ENCODE results near the gene LRP1-AS. TPM values are rescaled to one million over a fixed set of nuclear protein-coding genes. Genes with fewer than 3 reads are reported as not detected.
A peak's percentile ranks its signal among the peaks of the same experiment; 100 is the strongest.

LRP1-AS gene
- total RNA-seq, 4 donors from 2014 or later, result not detected

- peaks cover 7 to 40% (median 17%) of the 10 kb centered on the region in 3 donors for H3K36me3 ChIP-seq
- 46% methylated on average over 7 of the region's 7 CpGs for WGBS, 2 donors
- peaks cover 0 to 51% (median 32%) of the 10 kb centered on the region in 4 donors for H3K4me1 ChIP-seq
- no peaks in the 10 kb centered on the region for H3K27me3 ChIP-seq
- no peak for DNase-seq (ENCODE audit: low spot score in 2 of 2)
- TF ChIP-seq EP300 (IDR thresholded peaks at IDR 0.05) (no peak), POLR2A (IDR thresholded peaks at IDR 0.05) (no peak), CTCF (IDR thresholded peaks at IDR 0.05) (no peak)
- peak overlapping the region; percentile 53 to 94 (median 68) for H3K4me3 ChIP-seq
- peak overlapping the region; percentile 99 for H3K27ac ChIP-seq
- H3K9me3 ChIP-seq, result no peaks in the 10 kb centered on the region
Measured at GRCh38 chr12:57109207-57110103, 38.0 kb downstream of the LRP1-AS start.

- no peaks in the 10 kb centered on the region for H3K27me3 ChIP-seq
- DNase-seq (ENCODE audit: low spot score in 2 of 2), result no peak
- H3K27ac ChIP-seq, result peak overlapping the region in 3 of 4 donors; percentile 40 to 99 (median 57)
- TF ChIP-seq CTCF (IDR thresholded peaks at IDR 0.05), result no peak
- no peak for TF ChIP-seq POLR2A (IDR thresholded peaks at IDR 0.05)
- TF ChIP-seq EP300 (IDR thresholded peaks at IDR 0.05), result no peak
- no peaks in the 10 kb centered on the region for H3K9me3 ChIP-seq
- H3K36me3 ChIP-seq, result peaks cover 7 to 57% (median 26%) of the 10 kb centered on the region in 3 donors
- no peak overlapping the region for H3K4me3 ChIP-seq
- WGBS, 2 donors, result 37 to 51% methylated on average over 7 of the region's 7 CpGs
- H3K4me1 ChIP-seq, result peaks cover 0 to 48% (median 31%) of the 10 kb centered on the region in 4 donors
Measured at GRCh38 chr12:57107456-57108155, 39.8 kb downstream of the LRP1-AS start.

- 78 to 80% methylated on average over 9 of the region's 9 CpGs for WGBS, 2 donors
- Histone ChIP-seq H3K27ac (peak overlapping the region in 1 of 4 donors; percentile 21), H3K27me3 (no peaks in the 10 kb centered on the region), H3K4me3 (no peak overlapping the region), H3K9me3 (no peaks in the 10 kb centered on the region), H3K36me3 (peaks cover 7 to 71% (median 26%) of the 10 kb centered on the region in 3 donors), H3K4me1 (peaks cover 0 to 45% (median 30%) of the 10 kb centered on the region in 4 donors)
- DNase-seq (ENCODE audit: low spot score in 2 of 2), result no peak
- TF ChIP-seq POLR2A (IDR thresholded peaks at IDR 0.05), result no peak
- TF ChIP-seq EP300 (IDR thresholded peaks at IDR 0.05), result no peak
- TF ChIP-seq CTCF (IDR thresholded peaks at IDR 0.05), result no peak
Measured at GRCh38 chr12:57106021-57106708, 41.3 kb downstream of the LRP1-AS start.

GRCh38 chr12:57105011-57105753 is 42.2 kb downstream of the LRP1-AS start:
- no peak for TF ChIP-seq POLR2A (IDR thresholded peaks at IDR 0.05)
- TF ChIP-seq CTCF (IDR thresholded peaks at IDR 0.05), result no peak
- H3K36me3 ChIP-seq, result peaks cover 7 to 79% (median 26%) of the 10 kb centered on the region in 3 donors
- 93 to 96% methylated on average over 6 to 14 of the region's 14 CpGs for WGBS, 2 donors
- no peak overlapping the region for H3K4me3 ChIP-seq
- no peaks in the 10 kb centered on the region for H3K9me3 ChIP-seq
- peak overlapping the region in 1 of 4 donors; percentile 7 for H3K27ac ChIP-seq
- DNase-seq (ENCODE audit: low spot score in 2 of 2), result no peak
- no peaks in the 10 kb centered on the region for H3K27me3 ChIP-seq
- H3K4me1 ChIP-seq, result peaks cover 0 to 45% (median 30%) of the 10 kb centered on the region in 4 donors

Measured in tibial nerve (tissue), 4 donors.